Natural killer cell (primary cell): ENCODE data around the gene FBRS. TPM values are rescaled to one million over a fixed set of nuclear protein-coding genes. Genes with fewer than 3 reads are reported as not detected.

Experiments used
- ATAC-seq, 3 donors: fragments of 150-1000 bp in 2 of 3; fragments of 200-7000 bp in 1 of 3; cut with Tn5 transposase; 1 replicate in 1 of 3; 2 replicates in 2 of 3; pipeline ENCODE4 v1.10.0; 2021; ENCODE audit warnings: mild to moderate bottlenecking in 2 of 3, moderate library complexity in 2 of 3
- DNase-seq, 2 donors: peaks; one replicate each; pipeline versions ENCODE4 v3.0.0 to v3.0.0-alpha.2; 2013 to 2021; ENCODE audit warnings: mixed read lengths in 1 of 2
- H3K27ac ChIP-seq: one replicate; pipeline ENCODE4 v1.5.1; 2013; ENCODE audit warnings: mild to moderate bottlenecking, low read length
- H3K27me3 ChIP-seq: one replicate; pipeline ENCODE4 v1.6.1; 2013; ENCODE audit warnings: low read length; ENCODE audit not compliant: control insufficient read depth, insufficient read depth
- H3K36me3 ChIP-seq: one replicate; pipeline ENCODE4 v1.6.1; 2013; ENCODE audit warnings: low read length; ENCODE audit not compliant: control insufficient read depth, insufficient read depth
- H3K4me1 ChIP-seq: one replicate; pipeline ENCODE4 v1.6.1; 2013; ENCODE audit warnings: low read length; ENCODE audit not compliant: control insufficient read depth, insufficient read depth
- H3K4me3 ChIP-seq: one replicate; pipeline ENCODE4 v1.5.1; 2013; ENCODE audit warnings: low read length
- H3K9me3 ChIP-seq: one replicate; pipeline ENCODE4 v1.6.1; 2013; ENCODE audit warnings: low read length; ENCODE audit not compliant: control insufficient read depth, insufficient read depth
- H3K27ac Mint-ChIP-seq, 2 donors: one replicate each; pipeline ENCODE4 v1.8.0; 2022; ENCODE audit warnings: mild to moderate bottlenecking in 2 of 2, mixed read lengths in 2 of 2, moderate library complexity in 1 of 2
- H3K27me3 Mint-ChIP-seq, 2 donors: one replicate each; pipeline ENCODE4 v1.8.0; 2022; ENCODE audit warnings: low read depth in 2 of 2, mixed read lengths in 2 of 2
- H3K36me3 Mint-ChIP-seq: one replicate; pipeline ENCODE4 v1.8.0; 2022; ENCODE audit warnings: mixed read lengths
- H3K4me1 Mint-ChIP-seq, 2 donors: one replicate each; pipeline ENCODE4 v1.8.0; 2022; ENCODE audit warnings: mixed read lengths in 2 of 2
- H3K4me3 Mint-ChIP-seq: one replicate; pipeline ENCODE4 v1.8.0; 2022; ENCODE audit warnings: mild to moderate bottlenecking, moderate library complexity, mixed read lengths
- H3K9me3 Mint-ChIP-seq, 2 donors: one replicate each; pipeline ENCODE4 v1.8.0; 2022; ENCODE audit warnings: mixed read lengths in 2 of 2
- CTCF ChIP-seq: fragments of 200-600 bp; IDR thresholded peaks from one replicate; pipeline ENCODE4 v1.8.0; 2022; ENCODE audit warnings: antibody characterized with exemption
- WGBS: methylation state at CpG from one replicate; pipeline ENCODE4 v1.1.7; 2013; ENCODE audit warnings: missing lambda C conversion rate; ENCODE audit not compliant: insufficient coverage; 5-methylcytosine and 5-hydroxymethylcytosine counted together
- intact Hi-C: fragments of 100-400 bp; cut with micrococcal nuclease; formaldehyde crosslinking; loops from one replicate; pipeline ENCODE4 v1.14.2; 2022
- total RNA-seq, 4 donors: library from RNA; stranded (reverse); fragments of 120-200 nt in 1 of 4; gene quantifications; one replicate each; pipeline versions ENCODE4 v1.2.3 to v1.2.4, GENCODE V29; 2013 to 2022

FBRS gene
- total RNA-seq, 3 donors from 2014 or later (not counting 1 experiment from before 2014, with no cell fraction given), result 158 to 182 (median 172) TPM

- H3K9me3 Mint-ChIP-seq, result no peaks in the 10 kb centered on the region
- no peak for DNase-seq
- TF ChIP-seq CTCF, result no peak
- peak overlapping the region; percentile 98 to 100 for H3K27ac Mint-ChIP-seq
- H3K27ac ChIP-seq, result peak overlapping the region; percentile 99
- peak overlapping the region; percentile 94 for H3K4me3 Mint-ChIP-seq
- H3K36me3 ChIP-seq, result peaks cover 21% of the 10 kb centered on the region
- H3K4me3 ChIP-seq, result peak overlapping the region; percentile 89
- H3K9me3 ChIP-seq, result no peaks in the 10 kb centered on the region
- peaks cover 26% of the 10 kb centered on the region for H3K4me1 ChIP-seq
- peak; percentile 82 to 94 (median 86) for ATAC-seq
- intact Hi-C loops, result loop anchor here (1.0 to 10.0 kb wide), 4 partner anchors 39 to 225 kb away; partner anchors contain the start of genes FBRS, FBXL19 and PHKG2
- no peaks in the 10 kb centered on the region for H3K27me3 ChIP-seq
- H3K4me1 Mint-ChIP-seq, result peaks cover 36 to 42% of the 10 kb centered on the region in 2 donors
- H3K27me3 Mint-ChIP-seq, result no peaks in the 10 kb centered on the region
- 15% methylated on average over 26 of the region's 26 CpGs for WGBS
- H3K36me3 Mint-ChIP-seq, result no peaks in the 10 kb centered on the region
These were observed 39.3 kb downstream of the FBRS start for GRCh38 chr16:30697264-30698138.

- peak overlapping the region; percentile 99 for H3K27ac ChIP-seq
- Mint-ChIP-seq H3K9me3 (no peaks in the 10 kb centered on the region), H3K27me3 (no peaks in the 10 kb centered on the region), H3K4me3 (peak overlapping the region; percentile 94), H3K27ac (peak overlapping the region; percentile 98 to 100), H3K4me1 (peaks cover 36 to 46% of the 10 kb centered on the region in 2 donors), H3K36me3 (no peaks in the 10 kb centered on the region)
- intact Hi-C loops, result loop anchor here (1.0 to 10.0 kb wide), 4 partner anchors 40 to 224 kb away; partner anchors contain the start of genes FBRS, FBXL19 and PHKG2
- peak overlapping the region; percentile 89 for H3K4me3 ChIP-seq
- TF ChIP-seq CTCF, result no peak
- no peaks in the 10 kb centered on the region for H3K27me3 ChIP-seq
- no peaks in the 10 kb centered on the region for H3K9me3 ChIP-seq
- peak; percentile 72 to 88 (median 75) for ATAC-seq
- under 1% methylated on average over 71 of the region's 76 CpGs for WGBS
- peak; percentile 97 to 99 for DNase-seq
- peaks cover 27% of the 10 kb centered on the region for H3K36me3 ChIP-seq
- H3K4me1 ChIP-seq, result peaks cover 26% of the 10 kb centered on the region
These were observed 40.0 kb downstream of the FBRS start for GRCh38 chr16:30698139-30698815.

GRCh38 chr16:30698816-30699614, 40.8 kb downstream of the FBRS start, which contains the start of gene SRCAP:
Gene SRCAP (plus strand): TSS chr16:30699171. CDS start chr16:30700825, 1,654 bp downstream.
- Mint-ChIP-seq H3K27ac (peak within 1 kb of the TSS; percentile 98 to 100), H3K27me3 (no peaks in the 10 kb centered on the region), H3K4me1 (peaks cover 31 to 40% of the 10 kb centered on the region in 2 donors), H3K36me3 (no peaks in the 10 kb centered on the region), H3K9me3 (no peaks in the 10 kb centered on the region), H3K4me3 (peak within 1 kb of the TSS; percentile 94)
- Histone ChIP-seq H3K9me3 (no peaks in the 10 kb centered on the region), H3K27me3 (no peaks in the 10 kb centered on the region), H3K27ac (peak within 1 kb of the TSS; percentile 99), H3K4me1 (peaks cover 21% of the 10 kb centered on the region), H3K36me3 (peaks cover 32% of the 10 kb centered on the region), H3K4me3 (peak within 1 kb of the TSS; percentile 89)
- under 1% methylated on average over 55 of the region's 57 CpGs for WGBS
- DNase-seq, result peak; percentile 74 to 88
- ATAC-seq, result peak; percentile 24 to 48 (median 31)
- no peak for TF ChIP-seq CTCF
- intact Hi-C loops, result loop anchor here (1.0 to 10.0 kb wide), 4 partner anchors 41 to 223 kb away; partner anchors contain the start of genes FBRS, FBXL19 and PHKG2
